NCI-H524 (cell line): ENCODE data around the gene CLHC1.
A peak's percentile ranks its signal among the peaks of the same experiment; 100 is the strongest.

Experiments used
- DNase-seq, 2 experiments: peaks; one replicate each; lab custom pipeline; 2025; lab: John Stamatoyannopoulos, UW

The CLHC1 gene

DNA sequence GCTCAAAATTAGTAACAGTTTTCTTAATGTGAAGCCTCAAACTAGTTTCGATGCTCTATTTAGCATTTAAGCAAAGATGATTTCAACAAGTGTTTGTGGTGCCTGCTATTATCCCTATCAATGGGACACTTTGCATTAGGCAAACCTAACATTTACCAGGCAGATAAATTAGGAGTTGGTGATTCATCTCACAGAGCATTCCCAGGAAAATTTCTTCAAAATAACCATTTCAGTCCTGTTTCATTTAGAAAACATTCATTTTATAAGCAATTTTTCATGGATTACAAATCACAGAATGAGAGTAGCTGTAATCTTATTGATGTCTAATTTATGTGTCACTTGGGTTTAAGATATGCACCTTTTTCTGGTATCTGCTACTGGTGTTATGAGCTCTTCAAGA lies 62.7 kb downstream of the CLHC1 start:
- DNase-seq, result no peak

DNA sequence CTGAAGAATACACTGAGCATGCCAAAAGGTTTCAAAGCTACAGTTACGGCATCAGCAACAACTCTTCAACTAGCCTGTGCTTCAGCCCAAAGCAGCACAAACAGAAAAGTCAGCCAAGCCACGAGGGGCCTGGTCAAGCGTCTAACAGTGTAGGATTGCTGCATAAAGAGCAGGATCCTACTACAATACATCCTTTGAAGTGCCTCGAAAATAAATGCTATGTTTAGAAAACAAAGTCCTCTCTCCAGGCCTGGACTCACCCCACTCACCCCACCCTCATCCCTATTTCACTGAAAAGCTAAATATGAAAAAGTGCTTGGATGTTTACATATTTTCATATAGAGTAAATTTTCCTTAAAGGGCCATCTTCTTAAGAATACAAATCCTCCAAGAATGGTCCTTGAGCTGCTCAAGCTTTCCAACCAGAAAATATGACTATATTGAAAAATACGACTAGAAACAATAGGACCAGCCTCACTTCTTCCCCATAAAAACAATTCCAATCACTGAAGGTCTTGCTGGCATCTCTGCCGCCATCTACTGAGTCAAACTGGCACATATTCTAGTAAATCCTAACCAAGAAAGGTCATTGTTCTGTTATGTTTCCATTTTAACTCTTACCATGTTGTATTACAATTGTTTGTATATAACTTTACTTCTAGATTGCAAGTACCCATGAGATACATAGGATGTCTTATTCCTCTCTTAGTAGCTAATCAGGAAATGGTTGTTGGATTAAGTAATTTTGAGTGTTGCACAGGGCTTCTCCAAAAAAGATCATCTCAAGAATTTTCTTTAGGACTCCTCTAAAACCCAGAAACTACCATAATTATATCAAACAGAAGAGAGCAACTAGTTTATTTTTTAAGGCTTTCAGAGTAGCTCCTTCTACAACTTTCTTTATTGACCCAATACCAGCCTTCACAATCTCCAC lies 63.6 kb downstream of the CLHC1 start:
- peak; percentile 26 to 72 for DNase-seq

DNA sequence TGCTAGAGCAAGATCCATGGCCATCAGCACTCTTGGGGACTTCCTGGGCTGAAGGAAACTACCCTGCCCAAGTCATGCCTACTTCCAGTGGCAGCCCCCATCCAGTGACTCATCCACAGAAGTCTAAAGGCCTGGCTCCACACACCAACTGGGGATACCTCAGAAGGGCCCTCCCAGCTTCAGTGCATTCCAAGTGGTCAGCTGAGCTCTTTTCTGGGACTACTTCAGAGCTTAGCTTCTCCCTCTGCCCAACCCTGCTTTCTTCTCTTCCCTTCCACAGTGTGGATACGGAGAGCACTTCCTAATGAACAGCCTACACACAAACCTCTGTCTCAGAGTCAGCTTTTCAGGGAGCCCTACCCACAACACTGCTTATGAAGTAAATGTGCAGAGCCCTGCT lies 66.5 kb downstream of the CLHC1 start:
- DNase-seq, result no peak

DNA sequence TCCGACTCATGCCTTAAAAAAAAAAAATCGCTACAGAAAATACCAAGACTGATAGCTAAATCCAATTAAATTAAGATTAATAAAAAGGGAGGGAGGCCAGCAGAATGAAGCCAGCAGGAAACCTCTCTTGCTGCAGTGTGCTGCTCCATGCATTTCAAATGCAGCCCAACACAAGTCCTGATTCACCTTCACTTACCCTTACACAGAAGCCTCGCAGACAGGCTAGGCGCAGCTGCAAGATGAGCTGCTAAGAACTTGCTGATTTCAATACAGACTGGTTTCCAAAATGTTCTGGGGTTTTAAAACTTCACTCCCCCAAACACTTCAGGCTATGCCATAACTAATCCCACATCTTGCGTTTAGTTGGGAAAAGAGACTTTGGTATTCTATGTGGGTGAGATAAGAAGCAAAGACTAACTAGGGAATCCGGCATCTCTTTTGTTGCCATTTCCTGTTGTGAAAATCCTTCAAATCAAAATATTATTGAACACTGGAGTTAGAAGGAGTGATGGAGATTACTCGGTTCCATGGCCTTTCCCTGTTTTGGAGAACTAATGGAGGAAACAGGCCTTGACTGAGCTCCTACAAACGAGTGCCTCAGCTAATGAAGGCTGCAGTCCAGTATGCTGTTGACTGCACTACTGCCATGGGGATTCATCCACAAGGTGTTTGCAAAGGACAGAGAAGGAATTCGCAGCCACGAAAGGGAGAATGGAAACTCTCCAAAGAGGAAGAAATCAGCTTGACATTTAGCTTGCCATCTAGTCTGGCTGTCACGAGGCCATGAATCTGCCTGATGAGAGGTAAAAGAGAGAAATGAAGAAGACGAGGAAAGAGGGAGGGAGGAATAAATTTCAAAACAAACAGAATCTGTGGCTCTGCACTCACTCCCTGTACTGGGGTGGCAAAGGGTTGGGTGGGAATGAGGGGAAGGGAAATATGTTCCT lies 67.3 kb downstream of the CLHC1 start:
- DNase-seq, result no peak

DNA sequence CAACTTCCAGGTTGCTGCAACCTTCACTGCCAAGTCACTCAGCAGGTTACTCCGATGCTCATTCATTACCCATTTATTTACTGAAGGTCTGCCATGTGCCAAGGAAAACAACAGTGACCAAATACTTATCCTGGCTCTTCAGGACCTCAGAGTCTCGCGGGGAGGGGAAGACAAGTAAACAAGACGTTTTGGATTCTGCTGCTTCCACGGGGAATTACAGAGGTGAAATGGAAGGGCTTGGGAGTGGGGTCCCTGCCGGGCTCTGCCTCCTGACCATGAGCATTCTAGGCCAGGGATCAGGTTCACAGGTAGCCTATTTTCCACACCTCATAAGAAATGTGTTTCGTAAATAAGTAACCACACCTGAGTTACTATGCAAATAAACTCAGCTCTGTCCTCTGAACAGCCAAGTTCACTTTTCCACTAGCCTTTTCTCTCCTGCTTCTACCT lies 68.1 kb downstream of the CLHC1 start:
- no peak for DNase-seq

DNA sequence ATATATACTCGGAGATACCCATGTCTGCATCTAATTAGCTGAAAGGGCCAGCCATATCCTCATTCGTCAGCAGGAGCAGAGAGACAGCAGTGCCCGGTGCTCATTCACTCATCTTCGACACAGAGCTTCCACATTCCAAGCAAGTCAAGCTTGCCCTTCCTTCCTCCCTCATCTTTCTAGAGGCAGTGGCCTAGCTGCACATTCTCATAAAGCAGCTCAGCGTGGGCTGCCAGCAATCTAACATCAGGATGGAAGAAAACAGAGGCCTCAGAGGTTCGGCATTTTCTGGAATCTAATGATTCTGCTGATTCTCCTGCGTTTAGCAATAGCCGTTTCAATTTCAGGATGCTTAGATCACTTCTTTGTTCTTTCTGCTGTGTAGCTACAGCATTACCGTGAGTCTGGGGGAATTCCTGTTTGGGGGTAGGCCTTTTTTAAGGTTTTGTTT lies 68.8 kb downstream of the CLHC1 start:
- DNase-seq, result no peak

DNA sequence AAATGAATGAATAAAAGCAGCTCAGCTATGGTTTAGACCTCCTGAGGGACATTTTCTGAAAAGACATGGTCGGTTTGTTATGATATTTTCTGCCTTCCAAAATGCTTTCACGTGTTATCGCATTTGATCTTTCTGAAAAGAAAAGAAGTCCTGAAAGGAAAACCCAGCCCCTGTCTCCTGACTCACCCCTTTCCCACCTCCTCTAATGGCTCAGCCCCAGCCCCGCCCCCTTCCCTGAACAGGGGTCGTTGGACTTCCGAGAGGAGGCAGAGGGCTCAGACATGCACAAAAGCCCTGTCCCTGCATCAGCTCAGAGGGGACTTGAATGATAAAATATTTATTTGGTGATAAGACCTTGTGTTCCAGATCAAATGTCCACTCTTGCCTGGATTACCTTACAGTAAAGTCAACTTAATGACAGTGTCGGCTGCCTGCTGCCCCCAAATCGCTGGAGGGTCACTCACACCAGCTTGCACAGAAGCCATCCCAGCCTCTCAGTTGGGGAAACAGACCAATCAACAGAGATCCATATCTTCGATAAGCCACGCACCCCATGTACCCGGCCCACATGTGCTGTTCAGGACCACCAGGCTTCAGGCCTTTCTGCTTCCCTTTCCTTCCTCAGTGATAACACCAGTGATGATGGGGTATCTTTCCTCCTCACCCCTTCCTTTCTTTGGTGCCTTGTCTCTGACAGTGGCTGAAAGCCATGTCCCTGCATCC lies 69.6 kb downstream of the CLHC1 start:
- DNase-seq, result no peak

DNA sequence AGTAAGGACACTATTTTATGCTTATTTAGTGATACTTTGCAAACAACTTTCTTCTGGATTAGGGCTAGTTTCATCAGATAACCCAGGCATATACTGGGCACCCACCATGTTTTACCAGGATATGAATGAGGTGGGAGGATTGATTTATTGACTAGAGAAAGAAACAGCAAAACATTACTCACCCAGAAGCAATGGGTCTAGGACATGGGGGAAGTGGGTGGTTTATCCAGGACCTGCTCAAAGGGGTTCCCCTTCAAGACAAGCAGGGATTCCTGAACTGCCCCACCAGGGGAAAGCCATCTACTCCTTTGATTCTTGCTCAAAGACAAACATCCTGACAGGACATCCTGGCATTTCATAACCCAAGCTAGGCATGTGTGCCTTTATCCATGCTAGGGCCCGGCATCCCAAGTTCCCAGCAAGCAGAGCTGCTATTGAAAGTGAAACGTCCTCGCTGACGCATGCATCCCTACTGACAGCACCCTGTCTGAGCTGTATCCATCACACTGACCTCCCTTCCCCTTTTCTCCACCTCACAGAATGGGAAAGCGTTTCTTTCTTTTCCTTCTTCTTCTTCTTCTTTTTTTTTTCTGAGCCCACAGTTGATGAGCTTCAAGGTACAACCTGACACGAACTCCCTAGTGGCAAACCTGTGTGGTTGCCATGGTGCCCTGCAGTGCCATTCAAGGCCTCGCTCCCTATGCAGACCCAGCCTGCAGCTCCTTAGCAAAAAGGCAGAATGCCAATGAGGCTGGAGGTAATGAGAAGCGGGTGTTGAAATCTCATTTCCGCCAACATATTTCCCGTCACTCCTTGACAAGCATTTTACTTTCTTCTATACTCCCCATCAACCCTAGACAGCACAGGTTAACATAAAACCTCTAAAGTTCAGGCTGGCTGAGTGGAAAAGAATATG lies 70.5 kb downstream of the CLHC1 start:
- no peak for DNase-seq

DNA sequence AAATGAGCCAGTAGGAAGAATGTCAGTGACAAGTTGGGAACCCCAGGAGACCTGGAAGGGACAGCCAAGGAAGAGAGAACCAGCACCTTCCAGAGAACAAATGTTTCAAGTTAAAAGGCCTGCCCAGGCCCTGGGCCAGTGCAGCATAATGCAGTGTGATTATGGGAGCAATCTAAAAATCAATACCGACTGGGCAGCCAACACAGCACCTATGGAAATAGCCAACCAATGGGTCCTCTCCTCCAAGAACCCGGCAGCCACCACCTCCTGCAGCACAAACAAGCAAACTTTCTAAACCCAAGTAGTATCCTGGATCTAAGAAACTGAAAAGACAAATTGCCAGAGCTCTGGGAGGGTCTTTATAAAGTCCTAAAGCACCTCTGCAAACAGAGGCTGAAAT lies 71.7 kb downstream of the CLHC1 start:
- no peak for DNase-seq

DNA sequence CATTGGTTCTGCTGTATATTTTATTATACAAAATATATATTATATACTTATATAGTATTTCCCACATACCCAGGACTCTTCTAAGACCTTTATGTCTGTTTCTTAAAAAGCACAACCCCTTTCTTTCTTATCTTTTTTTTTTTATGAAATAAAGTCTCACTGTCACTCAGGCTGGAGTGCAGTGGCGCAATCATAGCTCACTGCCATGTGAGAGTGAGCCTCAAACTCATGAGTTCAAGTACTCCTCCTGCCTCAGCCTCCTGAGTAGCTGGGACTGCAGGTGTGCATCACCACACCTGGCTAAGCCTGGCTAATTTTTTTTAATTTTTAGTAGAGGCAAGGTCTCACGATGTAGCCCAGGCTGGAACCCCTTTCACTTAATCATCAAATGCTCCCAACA lies 72.3 kb downstream of the CLHC1 start:
- no peak for DNase-seq

DNA sequence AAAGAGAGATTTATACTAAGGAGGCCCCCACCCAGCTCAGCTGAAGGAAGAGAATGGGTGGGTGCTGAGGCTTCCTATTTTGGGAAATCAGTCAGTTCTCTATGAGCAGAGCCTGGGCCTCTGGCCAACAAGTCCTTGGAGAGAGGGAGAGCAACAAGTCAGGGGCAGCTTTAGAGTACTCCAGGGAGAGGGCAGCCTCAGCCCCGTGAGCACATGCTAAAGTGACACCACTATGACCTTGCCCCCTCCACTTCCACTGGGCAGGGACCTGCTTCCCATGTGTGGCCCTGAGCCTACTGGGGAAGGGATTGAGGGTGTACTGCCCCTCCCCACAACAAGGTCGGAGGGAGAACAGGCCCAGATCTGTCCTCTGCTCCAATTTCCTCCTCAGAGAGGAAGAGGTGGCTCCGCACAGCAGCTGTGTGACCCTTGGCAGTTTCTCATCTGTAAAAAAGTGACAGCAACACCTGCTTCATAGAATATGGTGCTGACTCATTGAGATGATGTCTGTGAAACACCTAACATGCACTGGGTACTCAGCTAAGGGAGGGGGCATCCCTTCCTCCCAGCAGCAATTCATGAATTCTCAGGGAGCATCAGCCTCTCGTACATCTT lies 72.9 kb downstream of the CLHC1 start:
- DNase-seq, result peak in 1 of 2 experiments; percentile 79

DNA sequence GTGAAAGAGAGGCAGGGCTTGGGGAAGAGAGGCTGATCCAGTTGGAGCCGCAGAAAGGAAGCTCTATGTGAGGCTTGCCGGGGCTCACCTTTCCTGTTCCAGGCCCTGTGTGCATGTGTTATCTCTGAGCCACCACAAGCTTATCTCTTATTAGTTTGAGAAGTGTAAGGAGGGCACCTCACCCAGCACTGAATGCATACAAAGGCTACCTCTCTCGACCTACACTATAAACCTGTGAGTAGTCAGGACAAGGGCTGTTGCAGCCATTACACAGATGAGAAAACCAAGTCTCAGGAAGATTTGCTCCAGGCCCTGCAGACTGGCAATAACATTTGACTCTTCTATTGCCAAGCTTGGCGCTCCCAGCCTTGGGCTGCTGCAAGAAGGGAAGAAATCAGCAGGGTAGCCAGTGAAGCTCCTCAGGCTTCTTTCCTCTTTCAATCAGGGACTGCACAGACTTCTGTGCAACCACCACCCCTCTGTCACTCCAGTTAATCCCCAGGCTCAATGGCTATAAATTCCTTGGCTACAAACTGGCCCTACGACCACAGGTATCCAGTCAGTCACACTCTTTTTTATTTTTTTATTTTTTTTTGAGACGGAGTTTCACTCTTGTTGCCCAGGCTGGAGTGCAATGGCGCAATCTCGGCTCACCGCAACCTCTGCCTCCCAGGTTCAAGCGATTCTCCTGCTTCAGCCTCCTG lies 73.8 kb downstream of the CLHC1 start:
- DNase-seq, result no peak

DNA sequence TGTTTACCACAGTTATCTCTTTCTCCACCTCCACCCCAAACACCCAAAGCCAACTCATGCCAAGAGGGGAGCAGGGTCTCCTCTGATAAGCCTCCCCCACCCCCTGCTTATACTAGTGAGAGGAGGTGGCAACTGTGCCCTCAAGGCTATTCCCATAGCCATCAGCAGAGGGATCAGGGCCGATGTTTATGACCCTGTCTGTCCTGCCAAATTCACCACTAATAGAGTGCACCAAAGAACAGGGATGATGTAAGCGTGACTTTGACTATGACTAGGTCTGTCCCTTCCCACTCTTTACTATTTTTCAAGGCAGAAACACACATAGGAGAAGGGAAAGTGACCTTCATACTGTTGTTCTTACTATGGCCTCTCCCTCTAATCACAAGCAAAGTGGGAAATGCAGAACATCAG lies 74.6 kb downstream of the CLHC1 start:
- DNase-seq, result no peak

DNA sequence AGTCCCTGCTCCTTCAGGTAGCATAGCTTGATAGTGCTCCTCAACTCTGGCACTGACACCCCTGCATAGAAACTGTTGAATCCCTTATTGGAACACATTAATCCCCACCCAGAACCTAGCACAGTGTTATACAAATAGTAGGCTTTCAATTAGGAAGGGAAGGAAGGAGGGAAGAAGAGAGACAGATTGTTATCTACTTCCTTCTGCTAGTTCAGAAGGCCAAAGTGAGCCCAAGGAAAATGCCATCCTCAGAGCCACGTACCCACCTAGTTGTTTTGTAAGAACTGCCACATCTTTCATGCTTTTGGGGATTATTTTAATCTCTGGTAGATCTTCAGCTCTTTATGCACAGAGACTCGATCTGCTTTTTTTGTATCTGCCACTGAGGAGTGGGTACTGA lies 75.1 kb downstream of the CLHC1 start:
- DNase-seq, result no peak

DNA sequence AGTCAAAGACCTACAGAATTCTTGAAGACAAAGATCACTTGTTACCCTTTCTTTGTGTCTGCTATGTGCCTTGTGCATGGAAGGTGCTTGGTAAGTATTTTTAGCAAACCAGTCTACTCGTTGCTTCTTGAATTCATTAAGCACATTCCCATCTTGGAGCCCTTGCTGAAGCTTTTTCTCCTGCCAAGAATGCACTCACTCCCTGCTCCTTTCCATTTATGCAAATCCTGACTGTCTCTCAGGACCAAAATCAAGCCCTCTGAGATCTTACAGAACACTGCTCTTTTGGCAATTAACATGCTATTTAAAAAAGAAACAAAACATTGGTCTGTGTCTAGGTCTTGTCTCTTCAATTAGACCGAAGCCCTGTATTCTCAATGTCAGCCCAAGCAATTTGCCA lies 75.8 kb downstream of the CLHC1 start:
- DNase-seq, result no peak

DNA sequence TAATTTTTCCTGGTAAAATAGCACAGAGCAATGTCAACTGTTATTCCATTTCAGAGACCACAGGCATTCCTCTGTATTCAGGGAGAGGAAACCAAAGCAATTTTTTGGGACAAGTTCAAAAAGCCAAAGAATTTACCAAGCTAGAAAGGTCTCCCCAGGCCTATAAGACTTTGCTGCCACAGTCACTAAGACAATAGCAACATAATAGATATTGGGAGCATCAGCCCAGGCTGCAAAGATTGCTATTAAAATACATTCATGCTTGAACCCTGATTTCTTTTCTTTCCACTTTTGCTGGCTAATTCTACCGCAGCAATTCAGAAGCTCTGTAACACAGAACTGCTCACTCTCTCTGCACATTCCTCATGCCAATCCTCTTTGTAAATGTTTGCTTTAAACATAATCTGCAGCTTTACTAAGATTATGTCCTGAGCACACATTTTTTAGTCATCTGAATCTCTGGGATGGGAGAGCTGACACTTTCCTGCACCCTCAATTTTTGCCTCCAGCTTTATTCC lies 76.3 kb downstream of the CLHC1 start:
- no peak for DNase-seq

DNA sequence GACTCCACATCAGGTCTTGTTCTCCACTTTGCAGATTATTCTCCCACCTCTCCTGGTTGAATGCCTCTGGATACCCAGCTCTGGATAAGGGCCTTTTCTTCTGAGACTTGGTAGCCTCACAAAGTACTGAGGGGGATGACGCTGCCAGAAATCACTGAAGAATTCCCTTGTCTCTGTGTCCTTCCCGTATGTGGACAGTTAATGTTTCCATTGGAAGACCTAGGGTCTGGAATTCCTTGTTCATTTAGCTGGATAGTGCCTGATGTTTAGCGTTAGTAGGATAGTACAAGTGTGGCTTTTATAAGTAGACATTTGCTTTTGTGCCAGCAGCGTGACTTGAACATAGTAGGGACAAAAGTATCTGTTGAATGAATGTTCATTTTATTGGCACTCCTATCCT lies 76.9 kb downstream of the CLHC1 start:
- DNase-seq, result no peak

DNA sequence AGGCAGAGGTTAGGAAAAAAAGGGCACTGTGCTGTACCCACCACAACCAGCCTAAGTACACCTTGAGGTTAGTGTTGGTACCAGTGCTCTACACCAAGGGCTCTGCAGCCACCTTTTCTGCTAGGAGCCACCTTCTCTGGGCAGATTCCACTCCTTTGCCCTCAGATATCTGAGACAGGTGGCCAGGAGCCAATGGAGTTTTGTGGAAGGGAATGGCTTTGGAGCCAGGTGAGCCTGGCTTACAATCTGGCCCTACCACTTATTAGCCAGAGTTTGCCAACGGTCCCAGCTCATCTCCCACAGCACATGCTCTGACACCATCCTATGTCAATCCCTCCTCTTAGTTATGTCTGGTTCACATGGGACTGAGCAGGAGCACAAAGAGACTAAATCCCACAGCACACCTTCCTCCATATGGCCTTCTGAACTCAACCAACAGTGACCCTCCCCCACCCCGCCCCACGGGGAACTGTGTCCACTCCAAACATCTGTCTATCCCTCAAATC lies 77.5 kb downstream of the CLHC1 start:
- DNase-seq, result peak in 1 of 2 experiments; percentile 74

DNA sequence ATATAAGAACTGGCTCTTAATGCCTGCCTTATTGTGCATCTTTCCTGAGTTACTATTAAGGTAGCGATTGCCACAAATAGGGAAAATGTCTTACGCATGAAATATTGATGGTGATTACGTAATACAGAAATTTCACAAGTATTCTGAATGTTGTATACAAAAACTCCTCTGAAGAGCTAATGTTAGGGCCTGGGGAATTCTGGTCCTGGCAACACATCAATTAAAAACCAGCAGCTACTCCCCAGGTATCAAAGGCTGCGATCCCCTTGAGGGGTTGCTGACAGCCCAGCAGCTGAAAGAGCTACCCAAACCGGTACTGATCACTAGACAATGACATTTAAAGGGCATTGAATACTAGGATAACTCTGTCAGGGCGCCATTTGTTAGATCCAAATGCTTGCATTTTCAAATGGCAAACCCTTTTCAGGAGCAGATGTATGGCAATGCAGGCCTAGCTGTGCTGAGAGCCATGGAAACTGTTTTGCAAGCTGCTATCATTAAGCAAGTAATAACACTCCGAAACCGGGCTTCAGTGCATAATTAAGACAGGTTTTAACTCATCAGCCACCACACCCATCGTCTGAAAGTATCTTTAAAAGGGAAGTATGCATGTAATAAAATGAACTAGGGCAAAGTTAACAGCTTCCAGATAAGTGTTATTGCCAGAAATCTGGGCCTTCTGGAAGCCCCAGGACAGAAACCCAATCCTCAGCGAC lies 78.4 kb downstream of the CLHC1 start:
- peak; percentile 45 to 79 for DNase-seq
